Activated B cell treated with CpG ODN at 0.5 μM for 24 hours (primary cell): ENCODE data around the gene SLCO4A1. TPM values are rescaled to one million over a fixed set of nuclear protein-coding genes. Genes with fewer than 3 reads are reported as not detected.

Experiments
- ATAC-seq: fragments of 200-7000 bp; cut with Tn5 transposase; one replicate; pipeline ENCODE4 v1.10.0; 2021; ENCODE audit warnings: low read depth, mild to moderate bottlenecking, moderate library complexity
- CTCF ChIA-PET: fragments of 350-600 bp; sonication (Branson Sonifier 250); formaldehyde crosslinking; loops from one replicate; lab custom pipeline; 2021; ENCODE audit warnings: antibody characterized with exemption; lab: Charles Lee
- POLR2A ChIA-PET: fragments of 350-600 bp; sonication (Branson Sonifier 250); formaldehyde crosslinking; loops from one replicate; lab custom pipeline; 2021; ENCODE audit warnings: antibody characterized with exemption; lab: Charles Lee
- DNase-seq: peaks from one replicate; pipeline ENCODE4 v3.0.0; 2022
- H3K27ac Mint-ChIP-seq: one replicate; pipeline ENCODE4 v1.8.0; 2020; ENCODE audit warnings: mixed read lengths
- H3K27me3 Mint-ChIP-seq: one replicate; pipeline ENCODE4 v1.8.0; 2021; ENCODE audit warnings: mixed read lengths
- H3K36me3 Mint-ChIP-seq: one replicate; pipeline ENCODE4 v1.8.0; 2021; ENCODE audit warnings: low read depth, mixed read lengths
- H3K4me1 Mint-ChIP-seq: one replicate; pipeline ENCODE4 v1.8.0; 2021; ENCODE audit warnings: mixed read lengths
- H3K4me3 Mint-ChIP-seq: one replicate; pipeline ENCODE4 v1.8.0; 2020; ENCODE audit warnings: mild to moderate bottlenecking, mixed read lengths
- H3K9me3 Mint-ChIP-seq: one replicate; pipeline ENCODE4 v1.8.0; 2020; ENCODE audit warnings: mixed read lengths
- CTCF ChIP-seq: fragments of 200-600 bp; IDR thresholded peaks from one replicate; pipeline ENCODE4 v1.8.0; 2022; ENCODE audit warnings: antibody characterized with exemption, mild to moderate bottlenecking
- intact Hi-C: fragments of 100-400 bp; cut with micrococcal nuclease; formaldehyde crosslinking; loops from one replicate; pipeline ENCODE4 v1.15.1; 2024
- total RNA-seq: library from RNA; stranded (reverse); gene quantifications from 2 replicates; pipeline ENCODE4 v1.2.3, GENCODE V29; 2022

Gene SLCO4A1
- total RNA-seq, 1 donor from 2014 or later = 38.9 TPM

GRCh38 chr20:62702895-62703852 is 60.9 kb downstream of the SLCO4A1 start:
- Mint-ChIP-seq H3K9me3 (no peaks in the 10 kb centered on the region), H3K27ac (no peak overlapping the region), H3K27me3 (peaks cover 13% of the 10 kb centered on the region), H3K4me3 (no peak overlapping the region), H3K36me3 (no peaks in the 10 kb centered on the region), H3K4me1 (peaks cover 5% of the 10 kb centered on the region)
- no peak for TF ChIP-seq CTCF
- DNase-seq (no peak), ATAC-seq (peak; percentile 42)
- intact Hi-C loops = no loop called here
- CTCF ChIA-PET = no interaction called here
- POLR2A ChIA-PET = interaction anchor here (0.7 to 0.8 kb wide), 2 partner anchors 48 to 83 kb away, joined by 3 read pairs; no protein-coding TSS in a partner anchor

DNA sequence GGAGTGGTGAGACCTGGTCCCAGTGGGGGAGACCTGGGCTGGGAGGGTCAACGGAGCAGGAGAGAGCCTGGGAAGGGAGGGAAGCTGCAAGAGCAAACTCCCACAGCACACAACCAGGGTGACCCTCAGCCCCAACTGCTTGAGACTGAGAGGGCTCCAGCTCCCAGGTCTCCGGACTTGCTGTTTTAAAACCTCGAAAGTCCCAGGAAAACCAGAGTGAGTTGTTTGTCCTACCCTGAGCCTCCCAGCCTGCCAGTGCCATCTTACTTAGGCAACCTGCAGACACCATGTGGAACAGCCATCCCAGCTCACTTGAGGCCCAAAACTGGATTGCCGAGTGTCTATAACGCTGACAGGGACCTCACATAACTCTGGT is 61.5 kb downstream of the SLCO4A1 start:
- H3K36me3 Mint-ChIP-seq = no peaks in the 10 kb centered on the region
- ChIA-PET CTCF (no interaction called here), POLR2A (interaction anchor here (0.6 to 0.8 kb wide), 3 partner anchors 48 to 97 kb away, joined by 3 to 4 read pairs (median 3); no protein-coding TSS in a partner anchor)
- TF ChIP-seq CTCF = no peak
- DNase-seq = no peak
- no peak overlapping the region for H3K4me3 Mint-ChIP-seq
- peaks cover 6% of the 10 kb centered on the region for H3K4me1 Mint-ChIP-seq
- peaks cover 14% of the 10 kb centered on the region for H3K27me3 Mint-ChIP-seq
- H3K9me3 Mint-ChIP-seq = no peaks in the 10 kb centered on the region
- intact Hi-C loops = no loop called here
- ATAC-seq = no peak
- H3K27ac Mint-ChIP-seq = no peak overlapping the region

- TF ChIP-seq CTCF = no peak
- CTCF ChIA-PET = no interaction called here
- Mint-ChIP-seq H3K27ac (no peak overlapping the region), H3K27me3 (peaks cover 14% of the 10 kb centered on the region), H3K4me1 (peaks cover 6% of the 10 kb centered on the region), H3K9me3 (no peaks in the 10 kb centered on the region), H3K4me3 (no peak overlapping the region), H3K36me3 (no peaks in the 10 kb centered on the region)
- POLR2A ChIA-PET = interaction anchor here (0.6 kb wide), 1 partner anchor 98 kb away, joined by 4 read pairs; no protein-coding TSS in a partner anchor
- no peak for ATAC-seq
- DNase-seq = no peak
- intact Hi-C loops = no loop called here
Observed at GRCh38 chr20:62704341-62704948, 62.1 kb downstream of the SLCO4A1 start.

- Mint-ChIP-seq H3K36me3 (no peaks in the 10 kb centered on the region), H3K27me3 (peaks cover 25% of the 10 kb centered on the region), H3K4me3 (no peak overlapping the region), H3K4me1 (peaks cover 6% of the 10 kb centered on the region), H3K9me3 (no peaks in the 10 kb centered on the region), H3K27ac (no peak overlapping the region)
- intact Hi-C loops = no loop called here
- ChIA-PET POLR2A (no interaction called here), CTCF (no interaction called here)
- no peak for DNase-seq
- ATAC-seq = no peak
- no peak for TF ChIP-seq CTCF
Observed at GRCh38 chr20:62705627-62706026, 63.3 kb downstream of the SLCO4A1 start.

DNA sequence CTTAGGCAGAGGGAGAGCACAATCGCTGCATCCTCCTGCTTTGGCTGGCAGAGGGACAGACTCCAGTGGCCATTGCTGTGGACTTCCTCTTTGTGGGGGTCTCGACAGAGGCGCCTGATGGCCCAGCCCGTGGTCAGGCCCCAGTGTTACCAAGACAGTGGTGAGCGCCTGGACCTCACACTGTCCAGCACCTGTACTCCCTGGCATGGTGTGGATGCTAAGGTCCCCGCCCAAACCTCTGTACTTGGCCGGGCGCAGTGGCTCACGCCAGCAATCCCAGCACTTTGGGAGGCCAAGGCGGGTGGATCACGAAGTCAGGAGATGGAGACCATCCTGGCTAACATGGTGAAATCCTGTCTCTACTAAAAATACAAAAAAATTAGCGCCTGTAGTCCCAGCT is 64.0 kb downstream of the SLCO4A1 start:
- ChIA-PET POLR2A (interaction anchor here (0.9 kb wide), 1 partner anchor 34 kb away, joined by 4 read pairs; no protein-coding TSS in a partner anchor), CTCF (interaction anchor here (1.4 kb wide), 1 partner anchor 12 kb away, joined by 3 read pairs; no protein-coding TSS in a partner anchor)
- TF ChIP-seq CTCF = no peak
- Mint-ChIP-seq H3K27me3 (peaks cover 25% of the 10 kb centered on the region), H3K36me3 (no peaks in the 10 kb centered on the region), H3K4me3 (no peak overlapping the region), H3K27ac (no peak overlapping the region), H3K9me3 (no peaks in the 10 kb centered on the region), H3K4me1 (peaks cover 6% of the 10 kb centered on the region)
- intact Hi-C loops = no loop called here
- ATAC-seq (no peak), DNase-seq (no peak)
